Psoas muscle (tissue), 8 donors: Measurements from ENCODE around the gene SH3PXD2B. TPM values are rescaled to one million over a fixed set of nuclear protein-coding genes. Genes with fewer than 3 reads are reported as not detected.
"Not testable (repeated sequence)": the region's sequence is repeated elsewhere in the genome, so short reads cannot be mapped to it uniquely, and the experiment has no call there.

Experiments used
- ATAC-seq, 4 donors: fragments of 200-7000 bp; cut with Tn5 transposase; one replicate each; pipeline ENCODE4 v1.9.1; 2020; ENCODE audit warnings: moderate library complexity in 3 of 4, mild to moderate bottlenecking in 2 of 4
- DNase-seq, 2 donors: peaks; one replicate each; pipeline ENCODE4 v3.0.0-alpha.2; 2020
- H3K27ac ChIP-seq: fragments of 200-600 bp; one replicate; pipeline ENCODE4 v1.8.0; 2022
- H3K27me3 ChIP-seq, 3 donors: fragments of 200-600 bp in 1 of 3; one replicate each; pipeline versions ENCODE4 v1.6.1 to v1.8.0; 2013 to 2022; ENCODE audit warnings: low read length in 2 of 3, mild to moderate bottlenecking in 2 of 3, moderate library complexity in 1 of 3; ENCODE audit not compliant: insufficient read depth in 3 of 3
- H3K36me3 ChIP-seq, 2 donors: fragments of 200-600 bp in 1 of 2; one replicate each; pipeline versions ENCODE4 v1.6.1 to v1.8.0; 2013 to 2022; ENCODE audit warnings: low read depth in 1 of 2, mild to moderate bottlenecking in 1 of 2, moderate library complexity in 1 of 2; ENCODE audit not compliant: insufficient read depth in 1 of 2
- H3K4me1 ChIP-seq: fragments of 200-600 bp; one replicate; pipeline ENCODE4 v1.8.0; 2022
- H3K4me3 ChIP-seq: fragments of 200-600 bp; one replicate; pipeline ENCODE4 v1.8.0; 2022; ENCODE audit warnings: mild to moderate bottlenecking
- H3K9me3 ChIP-seq: fragments of 200-600 bp; one replicate; pipeline ENCODE4 v1.8.0; 2022
- WGBS, 3 donors: extraction: QIAGEN DNeasy Blood & Tissue Kit; methylation state at CpG; one replicate each; pipeline versions ENCODE4 v1.1.6 to v1.1.7; 2013; 5-methylcytosine and 5-hydroxymethylcytosine counted together
- intact Hi-C, 2 donors: fragments of 100-400 bp; cut with DNase I; formaldehyde crosslinking; loops; one replicate each; pipeline versions ENCODE4 v1.11.0 to v1.14.2; 2022
- polyA plus RNA-seq, 3 donors: library from polyadenylated mRNA; stranded (reverse); fragments of 200-250 nt; gene quantifications; one replicate each; pipeline ENCODE4 v1.2.3, GENCODE V29; 2013
- total RNA-seq, 4 donors: library from RNA; stranded (reverse); fragmentation: NEBNext Ultra II Directional in 2 of 4; extraction: Animal tissue kit (Norgen Biotek cat#: 25700) in 2 of 4; gene quantifications; one replicate each; pipeline versions ENCODE4 v1.2.1 to v1.2.4, GENCODE V29; 2021 to 2023
- TF ChIP-seq, protein P1 (sequence below): fragments of 200-600 bp; IDR thresholded peaks from one replicate; pipeline ENCODE4 v1.8.0; 2022; ENCODE audit warnings: antibody characterized with exemption
- donor health status: healthy with polysubstance abuse.
- donor health status: DM: no; HTN: no; CAD: no; lungs with moderate emphysema.
- donor health status: Bipolar disorder and iron deficiency.
- donor health status: healthy.
- donor health status: DM: yes; HTN: yes; CAD: no.
- donor health status: DM: no; HTN: no; CAD: no.
- donor health status: DM: no; HTN: no; CAD: no.
- donor health status: DM: yes; HTN: yes; CAD: no.

SH3PXD2B gene
- total and polyA plus RNA-seq, 7 donors: 0.58 to 5.3 (median 2.5) TPM

- DNase-seq: no peak
- Histone ChIP-seq H3K27me3 (no peaks in the 10 kb centered on the region), H3K27ac (no peak overlapping the region), H3K4me1 (peaks cover 4% of the 10 kb centered on the region), H3K36me3 (no peaks in the 10 kb centered on the region), H3K4me3 (no peak overlapping the region), H3K9me3 (no peaks in the 10 kb centered on the region)
- ATAC-seq: no peak
- intact Hi-C loops: no loop called here
- 82 to 89% (median 89%) methylated on average over 4 of the region's 4 CpGs for WGBS, 3 donors
- TF ChIP-seq, protein P1, sequence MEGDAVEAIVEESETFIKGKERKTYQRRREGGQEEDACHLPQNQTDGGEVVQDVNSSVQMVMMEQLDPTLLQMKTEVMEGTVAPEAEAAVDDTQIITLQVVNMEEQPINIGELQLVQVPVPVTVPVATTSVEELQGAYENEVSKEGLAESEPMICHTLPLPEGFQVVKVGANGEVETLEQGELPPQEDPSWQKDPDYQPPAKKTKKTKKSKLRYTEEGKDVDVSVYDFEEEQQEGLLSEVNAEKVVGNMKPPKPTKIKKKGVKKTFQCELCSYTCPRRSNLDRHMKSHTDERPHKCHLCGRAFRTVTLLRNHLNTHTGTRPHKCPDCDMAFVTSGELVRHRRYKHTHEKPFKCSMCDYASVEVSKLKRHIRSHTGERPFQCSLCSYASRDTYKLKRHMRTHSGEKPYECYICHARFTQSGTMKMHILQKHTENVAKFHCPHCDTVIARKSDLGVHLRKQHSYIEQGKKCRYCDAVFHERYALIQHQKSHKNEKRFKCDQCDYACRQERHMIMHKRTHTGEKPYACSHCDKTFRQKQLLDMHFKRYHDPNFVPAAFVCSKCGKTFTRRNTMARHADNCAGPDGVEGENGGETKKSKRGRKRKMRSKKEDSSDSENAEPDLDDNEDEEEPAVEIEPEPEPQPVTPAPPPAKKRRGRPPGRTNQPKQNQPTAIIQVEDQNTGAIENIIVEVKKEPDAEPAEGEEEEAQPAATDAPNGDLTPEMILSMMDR: no peak
Measured at GRCh38 chr5:172399826-172400225, 54.5 kb downstream of the SH3PXD2B start.

DNA sequence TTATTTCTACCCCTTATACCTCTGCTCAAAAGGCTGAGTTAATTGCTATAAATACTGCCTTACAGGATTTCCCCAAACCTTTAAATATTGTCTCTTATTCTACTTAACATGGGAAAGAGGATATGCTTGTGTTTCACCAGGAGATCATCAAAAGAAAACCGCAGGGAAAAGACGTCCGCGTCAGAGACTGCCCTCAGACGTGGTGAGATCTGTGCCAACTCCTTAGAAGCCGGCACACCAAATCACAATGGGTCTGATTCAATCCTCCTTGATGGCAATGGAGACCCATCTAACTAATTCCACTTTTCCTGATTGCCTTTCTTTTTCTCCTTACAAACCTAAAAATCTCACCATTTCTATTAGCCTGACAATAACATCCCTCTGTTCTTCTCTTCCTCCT is 55.0 kb downstream of the SH3PXD2B start:
- no peaks in the 10 kb centered on the region for H3K9me3 ChIP-seq
- TF ChIP-seq, protein P1: no peak
- no peak for DNase-seq
- WGBS, 3 donors: 70 to 80% (median 80%) methylated on average over 6 of the region's 6 CpGs
- no peak overlapping the region for H3K27ac ChIP-seq
- H3K4me1 ChIP-seq: peaks cover 4% of the 10 kb centered on the region
- intact Hi-C loops: no loop called here
- no peaks in the 10 kb centered on the region for H3K36me3 ChIP-seq
- ATAC-seq: no peak
- H3K27me3 ChIP-seq: no peaks in the 10 kb centered on the region
- no peak overlapping the region for H3K4me3 ChIP-seq

DNA sequence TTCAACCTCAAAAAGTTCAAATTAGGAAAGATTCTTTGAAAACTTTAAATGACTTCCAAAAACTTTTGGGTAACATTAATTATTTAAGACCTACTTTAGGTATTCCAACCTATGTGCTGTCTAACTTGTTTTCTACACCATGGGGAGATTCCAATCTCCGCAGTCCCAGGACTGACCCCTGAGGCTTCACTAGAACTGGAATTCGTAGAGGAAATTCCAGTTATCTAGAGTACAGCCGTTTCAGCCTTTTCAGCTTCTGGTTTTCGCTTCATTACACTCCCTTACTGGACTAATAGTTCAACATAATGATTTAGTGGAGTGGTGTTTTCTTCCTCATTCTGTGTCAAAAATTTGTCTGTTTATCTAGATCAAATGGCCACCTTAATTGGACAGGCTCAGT is 55.7 kb downstream of the SH3PXD2B start:
- H3K27me3 ChIP-seq, H3K27ac ChIP-seq, DNase-seq, H3K4me3 ChIP-seq, H3K36me3 ChIP-seq, intact Hi-C loops, H3K9me3 ChIP-seq, ATAC-seq, H3K4me1 ChIP-seq: not testable (repeated sequence)
- WGBS, 3 donors: 88 to 90% (median 90%) methylated on average over 4 of the region's 4 CpGs

- H3K9me3 ChIP-seq, H3K27me3 ChIP-seq, intact Hi-C loops, H3K27ac ChIP-seq, H3K4me3 ChIP-seq, H3K36me3 ChIP-seq, ATAC-seq, H3K4me1 ChIP-seq, DNase-seq: not testable (repeated sequence)
- WGBS, 3 donors: 94 to 98% (median 95%) methylated on average over 8 of the region's 8 CpGs
Measured at GRCh38 chr5:172396994-172397393, 57.3 kb downstream of the SH3PXD2B start.

GRCh38 chr5:172396220-172396619 is 58.1 kb downstream of the SH3PXD2B start:
- no peaks in the 10 kb centered on the region for H3K36me3 ChIP-seq
- DNase-seq (no peak), ATAC-seq (no peak)
- no peaks in the 10 kb centered on the region for H3K4me1 ChIP-seq
- intact Hi-C loops: no loop called here
- TF ChIP-seq, protein P1: no peak
- H3K4me3 ChIP-seq: no peak overlapping the region
- H3K9me3 ChIP-seq: no peaks in the 10 kb centered on the region
- WGBS, 3 donors: 98 to 100% (median 100%) methylated on average over 3 of the region's 3 CpGs
- H3K27ac ChIP-seq: no peak overlapping the region
- no peaks in the 10 kb centered on the region for H3K27me3 ChIP-seq

GRCh38 chr5:172395483-172395882 is 58.8 kb downstream of the SH3PXD2B start:
- H3K36me3 ChIP-seq: no peaks in the 10 kb centered on the region
- H3K9me3 ChIP-seq: no peaks in the 10 kb centered on the region
- H3K27ac ChIP-seq: no peak overlapping the region
- intact Hi-C loops: no loop called here
- H3K27me3 ChIP-seq: no peaks in the 10 kb centered on the region
- no peak overlapping the region for H3K4me3 ChIP-seq
- H3K4me1 ChIP-seq: no peaks in the 10 kb centered on the region
- ATAC-seq: no peak
- DNase-seq: no peak
- TF ChIP-seq, protein P1: no peak
- WGBS, 3 donors: 82 to 92% (median 82%) methylated on average over 5 of the region's 5 CpGs
